Fibroblast of skin of right quadriceps (primary cell): ENCODE measurements around the gene PEDS1.
A peak's percentile ranks its signal among the peaks of the same experiment; 100 is the strongest.
"Not testable (repeated sequence)": the region's sequence is repeated elsewhere in the genome, so short reads cannot be mapped to it uniquely, and the experiment has no call there.

Experiments used
- DNase-seq: peaks from one replicate; pipeline ENCODE4 v3.0.0-alpha.2; 2013

The PEDS1 gene

DNA sequence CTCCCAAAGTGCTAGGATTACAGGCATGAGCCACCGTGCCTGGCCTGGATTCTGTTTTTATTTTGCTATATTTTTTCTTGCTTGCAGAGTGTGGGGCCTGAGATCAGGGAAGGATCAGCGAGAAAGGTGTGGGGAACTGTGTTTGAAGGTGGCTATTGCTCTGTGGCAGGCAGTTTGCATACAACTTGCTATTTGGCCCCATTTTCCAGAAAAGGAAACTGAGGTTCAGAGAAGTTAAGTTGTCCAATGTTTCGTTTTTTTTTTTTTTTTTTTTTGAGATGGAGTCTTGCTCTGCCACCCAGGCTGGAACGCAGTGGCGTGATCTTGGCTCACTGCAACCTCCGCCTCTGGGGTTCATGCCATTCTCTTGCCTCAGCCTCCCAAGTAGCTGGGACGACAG lies 8.0 kb upstream of the PEDS1 start:
- DNase-seq: not testable (repeated sequence)

DNA sequence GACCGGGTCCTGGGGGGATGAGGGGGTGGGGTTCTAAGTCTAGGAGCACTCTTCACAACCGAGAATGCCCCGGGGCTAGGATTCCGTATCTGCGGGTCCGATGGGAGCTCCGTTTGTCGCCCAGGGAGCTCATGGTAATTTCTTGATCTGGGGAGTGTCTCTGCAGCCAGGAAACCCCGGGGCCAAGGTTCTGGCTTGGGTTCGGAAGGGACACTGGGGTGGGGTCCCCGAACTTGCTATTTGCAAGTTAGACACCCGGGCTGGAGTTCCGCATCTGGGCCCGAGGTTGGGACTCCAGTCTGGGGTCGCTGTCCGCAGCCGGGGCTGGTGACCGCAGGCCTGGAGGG lies 397 bp downstream of the PEDS1 start:
- DNase-seq: no peak

DNA sequence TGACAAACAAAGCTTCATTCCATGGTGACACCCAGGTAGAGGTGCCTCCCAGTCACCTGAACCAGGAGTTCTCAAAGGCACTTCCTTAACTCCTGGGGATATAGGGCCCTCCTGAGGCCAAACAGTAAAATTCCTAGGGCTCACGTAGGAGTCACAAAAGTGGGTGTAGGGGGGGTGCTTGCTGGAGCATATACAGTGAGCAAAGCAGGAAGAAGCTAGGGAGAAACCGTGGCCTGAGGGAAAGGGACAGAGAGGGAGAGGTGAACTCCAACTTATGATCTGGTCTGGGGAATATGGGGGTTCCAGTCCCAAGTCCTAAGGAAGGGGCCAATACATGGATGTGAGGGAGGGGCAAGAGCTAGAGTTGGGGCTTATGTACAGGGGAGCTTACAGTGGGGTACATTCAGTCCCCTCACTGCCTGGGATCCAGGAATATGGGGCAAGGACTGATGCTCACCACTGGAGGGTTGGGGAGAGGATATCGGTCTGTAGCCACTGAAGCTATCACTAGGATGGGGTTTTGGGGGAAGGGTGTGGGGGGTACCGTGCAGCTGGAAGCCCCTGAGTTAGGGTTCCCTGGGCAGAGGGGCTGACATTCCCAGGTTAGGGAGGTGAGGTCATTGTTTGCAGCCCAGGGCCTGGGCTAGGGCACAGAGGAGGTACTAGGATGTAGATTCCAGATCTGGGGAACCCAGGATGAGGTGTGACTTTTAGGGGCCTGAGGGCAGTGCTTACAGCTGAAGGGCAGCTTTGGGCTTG lies 950 bp downstream of the PEDS1 start:
- DNase-seq: no peak

DNA sequence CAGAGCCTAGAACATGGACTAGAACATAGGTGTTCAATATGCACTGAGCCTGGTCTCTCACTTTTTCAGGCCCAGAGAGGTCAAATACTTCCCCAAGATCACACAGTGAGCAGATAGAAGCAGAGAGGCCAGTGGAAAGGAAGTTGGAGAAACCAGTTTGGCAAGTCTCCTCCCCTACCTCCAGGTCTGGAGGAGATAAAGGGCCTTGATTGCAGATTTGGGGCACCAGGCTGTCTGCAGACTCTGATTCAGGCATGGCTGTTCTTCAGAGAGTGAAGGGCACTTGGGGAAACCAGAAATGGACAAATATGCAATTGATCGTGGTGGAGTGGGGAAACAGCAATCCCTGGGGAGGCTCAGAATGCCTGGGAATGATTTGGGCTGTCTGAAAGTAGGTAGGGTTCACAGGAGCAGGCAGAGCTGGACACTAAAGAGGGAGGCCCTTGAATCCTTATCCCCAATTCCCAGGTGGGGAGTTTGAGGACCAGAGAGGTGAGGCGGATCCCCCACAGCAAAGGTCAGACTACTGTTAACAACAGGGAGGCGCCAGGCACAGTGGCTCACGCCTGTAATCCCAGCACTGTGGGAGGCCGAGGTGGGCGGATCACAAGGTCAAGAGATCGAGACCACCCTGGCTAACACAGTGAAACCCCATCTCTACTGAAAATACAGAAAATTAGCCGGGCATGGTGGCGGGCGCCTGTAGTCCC lies 2.3 kb downstream of the PEDS1 start:
- no peak for DNase-seq

DNA sequence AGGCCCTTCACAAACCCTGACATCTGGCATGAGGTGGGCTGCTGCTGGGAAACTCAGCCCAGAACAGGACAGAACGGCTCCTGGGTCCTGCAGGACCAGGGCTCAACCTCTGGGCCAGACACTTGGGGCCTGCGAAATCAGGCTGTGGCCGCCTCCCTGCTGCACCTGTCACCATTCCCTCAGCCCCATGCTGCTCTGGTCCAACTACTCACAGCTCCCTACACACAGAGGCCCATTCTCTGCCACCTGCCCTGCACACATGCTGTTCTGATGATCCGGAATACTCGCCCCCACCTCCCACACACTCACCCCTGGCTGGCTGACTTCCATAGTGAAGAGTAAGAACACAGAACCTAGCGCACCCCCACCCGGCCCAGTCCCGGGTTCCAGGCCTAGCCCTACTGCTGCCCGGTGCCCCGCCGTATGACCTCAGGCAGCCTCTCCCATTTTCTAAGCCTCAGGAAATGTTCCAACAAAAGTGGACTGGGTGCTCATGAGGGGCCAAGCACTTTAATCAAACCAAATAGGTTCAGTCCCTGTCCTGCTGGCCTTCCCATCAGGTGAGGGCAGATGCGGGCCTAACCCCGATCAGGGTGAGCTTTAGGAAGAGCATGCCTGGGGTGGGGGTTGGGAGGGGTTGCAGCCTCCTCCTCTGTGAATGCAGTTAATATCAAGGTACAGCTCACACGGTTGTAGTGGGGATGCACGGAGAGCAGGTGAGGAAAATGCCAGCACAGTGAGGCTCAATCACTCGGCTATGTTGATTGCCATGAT lies 3.9 kb downstream of the PEDS1 start:
- DNase-seq: no peak

DNA sequence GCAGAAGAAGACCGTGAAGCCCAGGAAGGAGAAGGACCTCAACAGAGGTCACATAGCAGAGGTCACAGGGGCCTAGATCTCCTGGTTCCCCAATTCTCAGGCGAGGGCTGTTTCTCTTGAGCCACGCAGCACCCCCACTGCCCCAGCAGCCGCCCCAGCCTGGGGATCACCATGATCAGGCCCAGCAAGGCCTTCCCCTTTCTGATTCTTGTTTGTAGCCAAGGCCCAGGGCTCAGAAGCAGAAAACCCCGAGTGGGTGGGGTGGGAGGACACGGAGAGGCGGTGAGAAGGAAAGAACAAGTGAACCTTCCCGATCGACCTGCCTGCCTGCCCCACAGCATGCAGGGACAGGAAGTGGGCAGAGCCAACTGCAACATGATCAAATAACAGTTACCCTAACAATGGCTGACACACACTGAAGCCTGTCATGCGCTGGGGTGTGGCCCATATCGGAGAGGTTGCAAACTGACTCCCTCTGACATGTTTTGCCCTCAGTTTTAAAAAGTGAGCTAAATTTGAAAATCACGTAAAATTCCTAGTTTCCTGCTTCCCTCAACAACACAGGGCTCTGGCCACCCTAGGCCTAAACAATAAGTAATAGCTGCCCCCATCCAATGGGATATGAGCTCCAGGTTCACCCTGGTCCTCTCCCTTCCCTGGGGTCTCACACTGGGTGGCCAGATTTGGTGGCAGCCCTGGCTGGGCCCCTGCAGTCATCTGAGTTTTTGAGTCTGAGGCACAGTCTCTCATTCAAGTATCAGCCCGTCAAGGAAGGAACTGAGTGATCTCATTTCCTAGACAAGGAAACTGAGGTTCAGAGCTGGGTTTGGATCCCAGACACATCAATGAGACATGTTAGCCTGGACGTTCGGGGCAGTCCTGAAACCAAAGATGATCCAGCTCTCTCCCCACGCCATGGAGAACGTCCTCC lies 6.5 kb downstream of the PEDS1 start:
- DNase-seq: no peak

DNA sequence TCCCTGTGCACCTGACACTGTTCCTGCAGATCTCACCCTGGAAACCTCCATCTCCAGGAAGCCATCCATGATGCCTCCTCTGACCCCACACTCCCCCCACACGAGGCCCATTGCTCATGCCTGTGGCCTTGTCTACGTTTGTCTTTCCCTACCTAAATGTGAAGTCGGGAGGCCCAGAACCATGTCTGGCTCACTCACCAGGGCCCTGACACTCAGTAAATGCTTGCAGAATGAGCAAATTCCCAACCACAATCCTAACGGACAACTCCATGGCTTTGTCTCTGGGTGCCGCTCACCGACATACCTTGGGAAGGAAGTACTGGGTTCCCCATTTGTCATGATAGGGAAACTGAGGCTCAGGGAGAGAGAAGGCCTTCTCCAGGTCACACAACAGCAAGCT lies 7.3 kb downstream of the PEDS1 start:
- DNase-seq: peak; percentile 42

DNA sequence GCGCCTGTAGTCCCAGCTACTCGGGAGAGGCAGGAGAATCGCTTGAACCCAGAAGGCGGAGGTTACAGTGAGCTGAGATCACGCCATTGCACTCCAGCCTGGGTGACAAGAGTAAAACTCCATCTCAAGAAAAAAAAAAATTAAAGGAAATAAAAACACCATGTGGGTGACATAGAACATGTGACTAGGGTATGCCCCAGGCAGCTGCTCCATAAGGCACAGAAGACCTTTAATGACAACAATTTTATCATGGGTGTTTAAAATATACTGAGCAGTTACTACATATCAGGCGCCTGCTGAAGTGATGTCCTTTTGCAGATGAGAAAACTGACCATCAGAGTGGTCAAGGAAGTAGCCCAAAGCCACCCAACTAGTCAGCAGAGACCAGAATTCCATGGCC lies 8.0 kb downstream of the PEDS1 start:
- DNase-seq: no peak

DNA sequence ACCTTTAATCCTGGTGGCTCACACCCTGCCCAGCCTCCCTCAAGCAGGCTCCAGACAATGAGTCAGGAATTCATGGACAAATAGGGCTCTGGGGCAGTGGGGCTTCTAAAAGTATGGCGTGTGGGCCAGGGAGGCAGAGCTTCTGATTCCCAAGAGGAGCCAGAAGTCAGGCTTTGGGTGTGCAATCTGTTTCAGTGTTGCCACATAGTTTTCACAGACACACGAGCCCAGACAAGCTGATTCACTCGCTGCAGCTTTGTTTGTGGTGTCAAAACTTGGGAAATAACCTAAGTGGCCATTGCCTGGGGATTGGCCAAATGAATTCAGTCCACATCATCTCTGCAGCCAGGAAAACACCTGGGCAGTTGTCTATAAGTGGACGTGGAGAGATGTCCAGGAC lies 9.2 kb downstream of the PEDS1 start:
- DNase-seq: peak; percentile 97

DNA sequence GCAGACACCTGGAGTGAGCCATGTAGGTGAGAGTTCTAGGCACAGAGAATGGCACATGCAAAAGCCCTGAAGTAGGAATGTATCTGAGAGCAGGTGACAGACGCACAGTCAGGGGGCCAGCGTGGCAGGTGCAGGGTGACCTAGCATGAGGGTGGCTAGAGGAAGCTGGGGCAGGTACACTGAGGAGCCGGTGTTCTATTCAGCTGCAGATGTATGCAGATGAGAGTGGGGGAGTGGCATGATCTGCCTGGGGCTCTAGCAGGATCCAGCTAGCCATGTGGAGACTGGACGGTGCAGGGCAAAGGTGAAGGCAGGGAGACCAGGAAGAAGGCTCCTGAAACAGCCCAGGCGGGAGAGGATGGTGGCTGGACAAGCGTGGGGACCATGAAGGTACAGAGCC lies 10.7 kb downstream of the PEDS1 start:
- no peak for DNase-seq

DNA sequence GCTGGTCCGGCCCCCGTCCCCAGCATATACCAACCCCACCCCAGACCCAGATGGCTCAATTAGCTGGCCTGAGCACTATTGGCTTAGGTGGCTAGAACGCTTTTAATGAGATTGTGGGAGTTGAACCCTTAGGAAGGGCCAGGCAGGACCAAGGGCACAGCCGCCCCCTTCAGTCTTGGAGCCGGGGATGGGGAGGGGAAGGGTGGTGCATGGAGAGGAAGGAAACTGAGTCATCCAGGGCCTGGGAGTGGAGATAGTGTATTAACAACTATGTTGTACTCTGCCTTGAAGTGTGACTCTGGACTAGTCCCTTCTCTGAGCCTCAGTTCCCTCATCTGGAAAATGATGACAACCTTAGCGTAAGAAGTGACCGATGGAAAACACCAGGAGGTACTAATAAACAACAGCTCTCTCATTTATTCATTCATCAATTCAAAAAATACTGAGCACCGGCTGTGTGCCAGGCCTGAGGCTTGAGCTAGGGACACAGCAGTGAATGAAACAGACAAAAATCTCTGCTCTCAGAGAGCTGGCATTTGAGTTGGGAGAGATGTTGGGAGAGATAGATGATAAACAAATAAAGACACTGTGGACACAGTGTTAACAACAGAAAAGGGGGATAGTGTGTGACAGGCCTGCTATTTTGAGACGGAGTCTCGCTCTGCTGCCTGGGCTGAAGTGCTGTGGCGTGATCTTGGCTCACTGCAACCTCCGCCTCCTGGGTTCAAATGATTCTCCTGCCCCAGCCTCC lies 11.5 kb downstream of the PEDS1 start:
- DNase-seq: no peak

DNA sequence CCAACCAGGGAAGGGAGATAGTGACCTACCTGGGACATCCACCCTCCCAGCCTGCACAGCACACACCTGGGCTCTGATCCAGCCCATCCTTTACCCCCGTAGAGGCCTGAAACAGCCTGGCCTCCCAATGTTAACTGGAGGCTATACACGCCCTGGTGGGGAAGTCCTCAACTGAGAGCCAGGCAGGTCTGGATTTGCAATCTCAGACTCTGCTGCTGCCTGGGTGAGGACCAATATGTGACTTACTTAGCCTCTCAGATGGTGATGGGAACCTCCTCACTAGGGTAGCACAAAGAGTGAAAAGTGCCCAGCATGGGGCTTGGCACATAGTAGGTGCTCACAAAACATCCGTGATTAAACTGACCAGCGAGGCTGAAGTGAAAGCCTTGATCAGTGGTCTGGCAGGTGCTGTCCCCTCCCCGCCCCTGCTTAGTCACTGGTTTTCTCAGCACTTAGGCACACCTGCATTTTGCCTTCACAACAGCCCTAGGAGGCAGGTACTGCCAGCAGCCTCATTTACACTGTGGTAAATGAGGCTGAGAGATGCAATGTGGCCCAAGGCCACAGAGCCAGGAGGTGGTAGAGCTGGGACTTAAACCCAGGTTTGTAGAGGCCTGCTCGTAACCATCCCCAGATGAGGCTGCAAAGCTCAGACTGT lies 12.4 kb downstream of the PEDS1 start:
- no peak for DNase-seq

DNA sequence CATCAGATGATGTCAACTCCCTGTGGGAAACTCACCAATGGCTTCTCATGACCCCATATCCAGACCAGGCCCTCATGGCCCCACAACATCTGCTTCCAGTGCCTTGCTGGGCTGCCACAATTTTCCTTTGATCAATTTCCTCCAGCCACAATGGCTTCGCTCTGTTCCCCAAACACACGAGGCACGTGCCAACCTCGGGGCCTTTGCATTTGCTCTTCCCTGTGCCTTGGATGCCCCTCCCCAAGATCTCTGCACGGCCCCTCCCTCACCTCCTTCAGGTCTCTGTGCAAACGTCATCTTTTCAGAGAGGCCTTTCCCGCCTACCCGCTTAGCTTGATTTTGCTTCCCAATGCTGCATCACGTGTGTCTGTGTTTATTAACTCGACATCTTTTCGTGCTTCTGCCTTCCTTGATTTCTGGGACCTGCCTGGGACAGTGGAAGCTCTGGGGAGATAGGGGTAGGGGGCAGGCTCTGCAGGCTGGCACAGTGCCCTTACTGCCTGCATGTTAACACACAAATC lies 13.1 kb downstream of the PEDS1 start:
- no peak for DNase-seq

DNA sequence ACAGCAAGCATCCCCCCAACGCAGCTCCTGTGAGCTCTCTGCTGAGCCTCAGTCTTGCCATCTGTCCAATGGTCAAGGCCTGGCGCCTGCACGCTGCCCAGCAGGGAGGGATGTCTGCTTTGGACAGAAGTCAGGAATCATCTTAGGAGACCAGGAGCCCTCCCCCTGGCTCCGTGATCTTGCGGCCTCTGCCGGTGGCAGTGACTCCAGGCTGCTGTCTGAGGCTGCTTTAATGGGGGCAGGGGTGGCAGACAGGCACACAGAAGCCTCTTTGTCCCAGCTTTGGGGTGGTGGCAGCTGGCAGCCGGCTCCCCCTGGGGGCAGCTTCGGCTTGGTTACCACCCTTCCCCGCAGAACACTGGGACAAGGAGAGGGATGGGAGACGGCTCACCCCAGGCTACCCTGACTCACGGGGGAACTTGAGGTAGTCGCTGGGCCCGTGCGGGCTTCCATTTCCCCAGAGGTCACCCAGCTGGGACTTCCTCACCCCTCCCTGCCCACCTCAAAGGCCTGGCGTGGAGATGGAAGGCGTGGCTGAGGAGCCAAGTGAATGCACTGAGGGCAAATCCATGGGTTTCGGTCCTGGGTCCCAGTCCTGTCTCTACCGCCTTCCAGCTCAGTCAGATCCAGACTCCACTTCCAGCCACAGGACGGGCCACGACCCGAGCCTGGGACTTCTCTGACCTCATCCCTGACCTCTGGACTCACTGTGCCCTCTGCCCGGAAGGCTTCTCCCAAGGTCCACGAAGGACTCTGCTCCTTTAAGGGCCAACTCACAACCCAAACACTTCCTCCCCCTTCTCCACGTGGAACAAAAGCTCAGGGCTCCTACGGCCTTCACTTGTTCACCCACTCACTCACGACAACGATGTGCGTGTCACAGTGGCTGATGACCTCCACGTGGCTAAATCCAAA lies 14.8 kb downstream of the PEDS1 start:
- DNase-seq: no peak

DNA sequence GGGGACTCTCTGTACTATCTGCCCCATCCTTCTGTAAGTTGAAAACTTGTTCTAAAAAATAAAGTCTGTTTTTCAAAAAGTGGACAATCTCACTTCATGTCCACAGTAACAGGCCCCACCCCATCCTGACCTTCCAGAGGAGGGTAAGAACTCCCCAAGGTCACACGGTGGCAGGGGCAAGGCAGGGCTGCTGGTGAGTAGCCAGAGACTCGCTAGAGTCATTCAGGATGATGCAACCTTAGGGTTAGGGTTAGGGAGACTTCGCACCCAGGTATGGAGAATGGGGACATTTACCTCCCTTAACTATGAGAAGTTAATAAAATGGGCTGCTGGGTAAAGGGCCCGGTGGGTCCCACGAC lies 15.4 kb downstream of the PEDS1 start:
- DNase-seq: no peak

DNA sequence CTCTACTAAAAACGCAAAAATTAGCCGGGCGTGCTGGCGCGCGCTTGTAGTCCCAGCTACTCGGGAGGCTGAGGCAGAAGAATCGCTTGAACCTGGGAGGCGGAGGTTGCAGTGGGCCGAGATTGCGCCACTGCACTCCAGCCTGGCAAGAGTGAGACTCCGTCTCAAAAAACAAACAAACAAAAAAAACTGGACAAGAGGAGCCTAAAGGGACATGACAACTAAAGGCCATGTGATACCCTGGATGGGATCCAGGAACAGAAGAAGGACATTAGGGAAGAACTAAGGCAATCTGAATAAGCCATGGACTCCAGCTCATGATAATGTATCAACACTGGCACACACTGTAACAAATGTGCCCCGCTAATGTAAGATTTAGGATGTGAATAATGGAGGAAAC lies 15.8 kb downstream of the PEDS1 start:
- not testable (repeated sequence) for DNase-seq

DNA sequence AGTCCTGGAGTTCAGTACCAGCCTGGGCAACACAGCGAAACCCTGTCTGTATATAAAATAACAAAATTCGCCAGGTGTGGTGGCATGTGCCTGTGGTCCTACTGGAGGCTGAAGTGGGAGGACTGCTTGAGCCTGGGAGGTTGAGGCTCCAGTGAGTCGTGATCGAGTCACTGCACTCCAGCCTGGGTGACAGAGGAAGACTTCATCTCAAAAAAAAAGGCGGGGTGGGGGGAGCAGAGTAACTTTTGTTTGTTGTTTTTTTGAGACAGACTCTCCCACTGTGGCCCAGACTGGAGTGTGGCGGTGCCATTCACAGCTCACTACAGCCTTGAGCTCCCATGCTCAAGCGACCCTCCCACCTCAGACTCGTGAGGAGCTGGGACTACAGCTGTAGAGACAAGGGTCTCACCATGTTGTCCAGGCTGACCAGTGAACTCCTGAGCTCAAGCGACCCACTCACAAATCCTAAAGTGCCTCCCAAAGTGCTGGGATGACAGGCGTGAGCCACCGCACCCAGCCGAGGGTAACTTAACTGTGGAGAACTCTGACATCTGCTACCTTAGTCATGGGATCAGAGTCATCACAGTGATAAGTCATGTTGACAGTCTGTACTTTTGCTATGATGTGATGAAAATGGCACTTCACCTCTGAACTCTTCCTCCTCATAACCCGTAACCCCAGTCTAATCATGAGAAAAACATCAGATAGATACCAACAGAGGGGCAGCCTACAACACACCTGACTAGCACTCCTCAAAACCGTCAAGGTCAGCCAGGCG lies 16.5 kb downstream of the PEDS1 start:
- peak; percentile 25 for DNase-seq

DNA sequence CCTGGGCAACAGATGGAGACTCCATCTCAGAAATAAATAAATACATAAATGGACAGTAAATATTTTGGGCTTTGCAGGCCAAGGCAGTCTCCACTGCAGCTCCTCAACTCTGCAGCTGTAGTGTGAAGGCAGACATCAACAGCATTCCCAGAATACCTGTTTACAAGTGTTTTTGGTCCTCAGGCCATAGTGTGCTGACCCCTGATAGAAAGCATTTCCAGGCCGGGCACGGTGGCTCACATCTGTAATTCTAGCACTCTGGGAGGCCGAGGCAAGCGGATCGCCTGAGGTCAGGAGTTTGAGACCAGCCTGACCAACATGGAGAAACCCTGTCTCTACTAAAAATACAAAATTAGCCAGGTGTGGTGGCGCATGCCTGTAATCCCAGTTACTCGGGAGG lies 18.4 kb downstream of the PEDS1 start:
- DNase-seq: not testable (repeated sequence)

DNA sequence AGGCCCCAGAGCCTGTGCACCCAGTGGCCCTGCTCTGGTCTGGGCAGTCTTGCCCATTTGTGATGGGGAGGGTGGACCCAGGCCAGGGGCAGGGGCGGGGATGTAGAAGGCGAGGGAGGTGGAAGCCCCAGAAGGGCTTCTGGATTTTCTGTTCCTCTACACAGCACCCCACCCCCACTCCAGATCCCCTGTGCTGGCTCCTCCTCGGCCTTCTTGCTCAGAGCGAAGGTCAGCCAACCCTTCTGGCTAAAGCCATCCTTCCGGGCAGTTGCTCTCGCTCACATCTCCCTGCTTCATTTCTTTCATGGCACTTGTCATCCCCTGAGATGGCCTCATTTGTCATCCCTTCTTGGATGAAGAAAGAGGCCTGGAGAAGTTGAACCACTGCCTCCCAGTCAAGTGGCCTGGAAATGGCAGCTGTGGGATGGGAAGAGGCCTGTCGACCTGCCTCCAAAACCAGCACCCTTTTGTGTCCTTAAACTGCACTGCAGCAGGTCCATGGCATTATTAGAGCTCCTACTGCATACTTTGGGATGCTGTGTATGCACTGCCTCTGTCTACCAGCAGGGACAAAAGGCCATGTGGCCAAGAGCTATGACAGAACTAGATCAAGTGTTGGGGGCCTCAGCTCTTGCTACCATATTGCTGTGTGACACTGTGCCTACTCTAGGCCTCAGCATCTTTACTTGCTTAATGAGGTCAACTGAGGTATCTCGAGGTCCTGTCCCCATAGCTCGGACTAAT lies 19.9 kb downstream of the PEDS1 start:
- no peak for DNase-seq
